ENCODE results near the gene C1QTNF6.

DNA sequence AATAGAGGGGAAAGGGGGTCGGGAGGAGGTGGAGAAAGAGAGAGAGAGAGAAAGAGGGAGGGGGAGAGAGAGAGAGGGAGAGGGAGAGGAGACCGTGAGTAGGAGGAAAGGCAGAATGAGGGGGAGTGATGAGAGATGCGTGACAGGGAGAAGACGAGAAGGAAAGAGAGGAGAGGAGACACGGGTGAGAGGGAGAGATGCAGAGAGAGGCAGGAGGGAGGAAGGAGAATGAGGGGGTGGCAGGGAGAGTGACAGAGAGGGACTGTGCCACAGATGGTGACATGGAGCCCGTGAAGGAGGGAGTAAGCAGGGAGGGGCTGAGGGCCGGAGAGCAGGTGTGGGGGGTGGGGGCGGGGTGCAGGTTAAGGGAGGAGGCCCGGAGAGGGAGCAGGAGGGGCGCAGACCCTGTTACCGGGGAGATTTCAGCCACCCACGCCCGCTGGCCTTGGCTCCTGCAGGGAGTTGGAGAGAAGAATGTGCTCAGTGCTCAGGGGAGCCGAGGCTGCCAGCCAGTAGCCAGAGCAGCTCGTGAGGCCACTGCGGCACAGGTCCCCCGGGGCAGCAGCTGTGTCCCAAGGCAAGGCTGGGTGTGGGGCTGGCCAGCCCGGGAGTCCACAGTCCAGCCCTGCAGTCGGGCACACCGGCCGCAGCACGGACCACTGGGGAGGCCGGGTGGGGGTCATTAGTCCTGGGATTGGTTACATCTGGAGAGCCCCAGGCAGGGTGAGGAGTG lies 24.3 kb upstream of the C1QTNF6 start, which contains the start of gene SSTR3:
- TF ChIP-seq POLR2A (IDR thresholded peaks at IDR 0.05; ENCODE audit: low read length), result no peak
- no peak for TF ChIP-seq KDM1A (IDR thresholded peaks at IDR 0.05; ENCODE audit: low read depth)
- TF ChIP-seq RAD21 (conservative IDR thresholded peaks at IDR 0.05 in 1 of 2, IDR thresholded peaks at IDR 0.05 in 1 of 2), result no peak
- TF ChIP-seq CBX8 (IDR thresholded peaks at IDR 0.05), result no peak
- no peak for TF ChIP-seq EP300 (IDR thresholded peaks at IDR 0.05)
- no peak for TF ChIP-seq MAZ (IDR thresholded peaks at IDR 0.05; ENCODE audit: borderline replicate concordance, low read depth, low read length)
- TF ChIP-seq, protein P1, sequence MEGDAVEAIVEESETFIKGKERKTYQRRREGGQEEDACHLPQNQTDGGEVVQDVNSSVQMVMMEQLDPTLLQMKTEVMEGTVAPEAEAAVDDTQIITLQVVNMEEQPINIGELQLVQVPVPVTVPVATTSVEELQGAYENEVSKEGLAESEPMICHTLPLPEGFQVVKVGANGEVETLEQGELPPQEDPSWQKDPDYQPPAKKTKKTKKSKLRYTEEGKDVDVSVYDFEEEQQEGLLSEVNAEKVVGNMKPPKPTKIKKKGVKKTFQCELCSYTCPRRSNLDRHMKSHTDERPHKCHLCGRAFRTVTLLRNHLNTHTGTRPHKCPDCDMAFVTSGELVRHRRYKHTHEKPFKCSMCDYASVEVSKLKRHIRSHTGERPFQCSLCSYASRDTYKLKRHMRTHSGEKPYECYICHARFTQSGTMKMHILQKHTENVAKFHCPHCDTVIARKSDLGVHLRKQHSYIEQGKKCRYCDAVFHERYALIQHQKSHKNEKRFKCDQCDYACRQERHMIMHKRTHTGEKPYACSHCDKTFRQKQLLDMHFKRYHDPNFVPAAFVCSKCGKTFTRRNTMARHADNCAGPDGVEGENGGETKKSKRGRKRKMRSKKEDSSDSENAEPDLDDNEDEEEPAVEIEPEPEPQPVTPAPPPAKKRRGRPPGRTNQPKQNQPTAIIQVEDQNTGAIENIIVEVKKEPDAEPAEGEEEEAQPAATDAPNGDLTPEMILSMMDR (IDR thresholded peaks at IDR 0.05), result no peak
- TF ChIP-seq, protein P2, sequence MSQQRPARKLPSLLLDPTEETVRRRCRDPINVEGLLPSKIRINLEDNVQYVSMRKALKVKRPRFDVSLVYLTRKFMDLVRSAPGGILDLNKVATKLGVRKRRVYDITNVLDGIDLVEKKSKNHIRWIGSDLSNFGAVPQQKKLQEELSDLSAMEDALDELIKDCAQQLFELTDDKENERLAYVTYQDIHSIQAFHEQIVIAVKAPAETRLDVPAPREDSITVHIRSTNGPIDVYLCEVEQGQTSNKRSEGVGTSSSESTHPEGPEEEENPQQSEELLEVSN (IDR thresholded peaks at IDR 0.05; ENCODE audit: borderline replicate concordance, low read depth), result no peak
- TF ChIP-seq, protein P3, sequence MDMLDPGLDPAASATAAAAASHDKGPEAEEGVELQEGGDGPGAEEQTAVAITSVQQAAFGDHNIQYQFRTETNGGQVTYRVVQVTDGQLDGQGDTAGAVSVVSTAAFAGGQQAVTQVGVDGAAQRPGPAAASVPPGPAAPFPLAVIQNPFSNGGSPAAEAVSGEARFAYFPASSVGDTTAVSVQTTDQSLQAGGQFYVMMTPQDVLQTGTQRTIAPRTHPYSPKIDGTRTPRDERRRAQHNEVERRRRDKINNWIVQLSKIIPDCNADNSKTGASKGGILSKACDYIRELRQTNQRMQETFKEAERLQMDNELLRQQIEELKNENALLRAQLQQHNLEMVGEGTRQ (IDR thresholded peaks at IDR 0.05), result no peak
- TF ChIP-seq KDM5A (IDR thresholded peaks at IDR 0.05), result no peak

All from A549 (cell line).